GM12892 (cell line): Measurements from ENCODE around the gene TLR6.

Experiments
- POLR2A ChIP-seq: IDR thresholded peaks from 2 replicates; pipeline ENCODE4 v1.6.1; 2011; ENCODE audit warnings: low read depth, low read length, control low read depth
- POLR2AphosphoS5 ChIP-seq: IDR thresholded peaks from 2 replicates; pipeline ENCODE4 v1.6.1; 2011; ENCODE audit warnings: low read depth, low read length, control low read depth

DNA sequence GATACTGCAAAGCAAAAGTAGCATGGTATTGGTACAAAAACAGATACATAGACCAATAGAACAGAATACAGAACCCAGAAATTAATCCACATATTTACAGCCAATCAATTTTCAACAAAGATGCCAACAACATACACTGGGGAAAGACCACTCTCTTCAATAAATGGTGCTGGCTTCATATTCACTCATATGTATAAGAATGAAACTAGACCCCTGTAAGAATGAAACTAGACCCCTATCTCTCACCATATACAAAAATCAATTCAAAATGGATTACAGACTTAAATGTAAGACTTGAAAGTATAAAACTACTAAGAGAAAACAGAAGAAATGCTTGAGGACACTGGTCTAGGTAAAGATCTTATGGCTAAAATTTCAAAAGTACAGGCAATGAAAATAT, 19.3 kb downstream of the TLR6 start:
- TF ChIP-seq POLR2A (no peak), POLR2AphosphoS5 (no peak)
